Measurements from ENCODE around the gene FIZ1.

FIZ1 gene

DNA sequence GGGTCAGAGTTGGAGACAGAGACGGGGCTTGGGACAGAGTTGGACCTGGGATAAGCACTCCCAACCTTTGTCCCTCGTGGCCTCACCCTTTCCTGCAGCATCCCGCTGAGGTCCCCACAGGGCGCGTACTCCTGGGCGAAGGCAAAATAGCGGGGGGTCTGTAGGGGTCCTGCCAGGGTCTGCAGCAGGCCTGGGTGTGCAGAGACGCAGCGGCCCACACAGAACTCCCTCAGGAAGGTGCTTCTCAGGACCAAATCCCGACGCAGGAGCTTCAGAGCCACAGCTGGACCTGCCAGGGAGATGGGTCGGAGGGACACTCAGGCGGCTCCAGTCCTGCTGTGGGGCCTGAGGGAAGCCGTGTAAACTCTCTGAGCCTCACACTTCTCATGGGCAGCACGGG, 55.3 kb downstream of the FIZ1 start:
- Histone ChIP-seq H3K9me3 (ENCODE audit: control insufficient read depth, low read length) (no peaks in the 10 kb centered on the region), H3K36me3 (ENCODE audit: control insufficient read depth, insufficient read depth, low read length) (no peaks in the 10 kb centered on the region)
- 90 to 91% methylated on average over 15 of the region's 15 CpGs for WGBS, 2 experiments

DNA sequence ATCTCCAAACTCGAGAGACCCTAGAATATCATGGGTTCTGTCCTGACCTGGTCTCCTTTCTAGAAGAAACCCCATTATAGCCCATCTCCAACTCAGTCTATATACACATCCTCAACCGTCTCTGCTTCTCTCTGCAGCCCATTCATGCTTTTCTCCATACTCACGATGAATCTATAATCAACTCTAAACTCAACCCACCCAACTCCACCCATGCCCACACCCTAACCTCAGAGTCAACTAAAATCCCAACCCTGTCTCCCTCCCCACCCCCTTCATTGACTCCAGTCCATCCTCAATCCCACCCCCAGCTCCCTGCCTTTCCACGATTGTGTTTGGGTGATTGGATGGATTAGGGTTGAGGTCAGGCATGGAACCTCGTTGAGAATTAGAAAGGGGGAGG, 55.8 kb downstream of the FIZ1 start:
- Histone ChIP-seq H3K36me3 (ENCODE audit: control insufficient read depth, insufficient read depth, low read length) (no peaks in the 10 kb centered on the region), H3K27ac (ENCODE audit: insufficient read depth, low read depth, low read length, poor library complexity, severe bottlenecking) (no peak overlapping the region), H3K27me3 (ENCODE audit: control insufficient read depth, insufficient read depth, low read length, poor library complexity, severe bottlenecking) (no peaks in the 10 kb centered on the region), H3K4me3 (ENCODE audit: insufficient read depth, low read depth, low read length) (no peak overlapping the region), H3K4me1 (ENCODE audit: control insufficient read depth, insufficient read depth, low read length) (peaks cover 31% of the 10 kb centered on the region), H3K9me3 (ENCODE audit: control insufficient read depth, low read length) (no peaks in the 10 kb centered on the region)
- 85 to 87% methylated on average over 5 of the region's 5 CpGs for WGBS, 2 experiments

More for the DNA sequence above, 55.3 kb downstream of the FIZ1 start:
- no peak overlapping the region for H3K27ac ChIP-seq (ENCODE audit: insufficient read depth, low read depth, low read length, poor library complexity, severe bottlenecking)
- H3K27me3 ChIP-seq (ENCODE audit: control insufficient read depth, insufficient read depth, low read length, poor library complexity, severe bottlenecking) = no peaks in the 10 kb centered on the region
- no peak overlapping the region for H3K4me3 ChIP-seq (ENCODE audit: insufficient read depth, low read depth, low read length)
- H3K4me1 ChIP-seq (ENCODE audit: control insufficient read depth, insufficient read depth, low read length) = peaks cover 31% of the 10 kb centered on the region

DNA sequence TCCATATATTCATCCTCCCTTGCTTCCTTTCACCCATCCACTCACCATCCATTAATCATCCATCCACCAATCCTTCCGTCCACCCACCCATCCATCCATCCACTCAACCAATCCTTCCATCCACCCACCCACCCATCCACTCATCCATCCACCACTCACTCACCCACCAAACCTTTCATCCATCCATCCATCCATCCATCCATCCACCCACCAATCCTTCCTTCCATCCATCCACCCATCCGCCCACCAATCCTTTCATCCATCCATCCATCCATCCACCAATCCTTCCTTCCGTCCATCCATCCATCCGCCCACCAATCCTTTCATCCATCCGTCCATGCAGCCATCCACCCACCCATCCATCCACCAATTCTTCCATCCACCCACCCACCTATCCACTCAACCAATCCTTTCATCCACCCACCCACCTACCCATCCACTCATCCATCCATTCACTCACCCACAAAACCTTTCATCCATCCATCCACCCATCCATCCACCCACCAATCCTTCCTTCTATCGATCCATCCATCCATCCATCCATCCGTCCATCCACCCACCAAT, 56.9 kb downstream of the FIZ1 start:
- Histone ChIP-seq H3K4me1 (ENCODE audit: control insufficient read depth, insufficient read depth, low read length) (peaks cover 27% of the 10 kb centered on the region), H3K27ac (ENCODE audit: insufficient read depth, low read depth, low read length, poor library complexity, severe bottlenecking) (no peak overlapping the region), H3K9me3 (ENCODE audit: control insufficient read depth, low read length) (no peaks in the 10 kb centered on the region), H3K27me3 (ENCODE audit: control insufficient read depth, insufficient read depth, low read length, poor library complexity, severe bottlenecking) (no peaks in the 10 kb centered on the region), H3K4me3 (ENCODE audit: insufficient read depth, low read depth, low read length) (no peak overlapping the region), H3K36me3 (ENCODE audit: control insufficient read depth, insufficient read depth, low read length) (no peaks in the 10 kb centered on the region)
- WGBS, 2 experiments = 91 to 92% methylated on average over 7 of the region's 7 CpGs
